ENCODE results near the gene MAGEB2. TPM values are rescaled to one million over a fixed set of nuclear protein-coding genes. Genes with fewer than 3 reads are reported as not detected.

Gene MAGEB2
- total RNA-seq, 1 donor from 2014 or later, result not detected

GRCh38 chrX:30196322-30196721, 19.0 kb upstream of the MAGEB2 start:
- Histone ChIP-seq H3K27me3 (no peaks in the 10 kb centered on the region), H3K9me3 (no peaks in the 10 kb centered on the region), H3K4me3 (no peak overlapping the region), H3K27ac (no peak overlapping the region), H3K36me3 (no peaks in the 10 kb centered on the region), H3K4me1 (no peaks in the 10 kb centered on the region)
- TF ChIP-seq, protein P1, sequence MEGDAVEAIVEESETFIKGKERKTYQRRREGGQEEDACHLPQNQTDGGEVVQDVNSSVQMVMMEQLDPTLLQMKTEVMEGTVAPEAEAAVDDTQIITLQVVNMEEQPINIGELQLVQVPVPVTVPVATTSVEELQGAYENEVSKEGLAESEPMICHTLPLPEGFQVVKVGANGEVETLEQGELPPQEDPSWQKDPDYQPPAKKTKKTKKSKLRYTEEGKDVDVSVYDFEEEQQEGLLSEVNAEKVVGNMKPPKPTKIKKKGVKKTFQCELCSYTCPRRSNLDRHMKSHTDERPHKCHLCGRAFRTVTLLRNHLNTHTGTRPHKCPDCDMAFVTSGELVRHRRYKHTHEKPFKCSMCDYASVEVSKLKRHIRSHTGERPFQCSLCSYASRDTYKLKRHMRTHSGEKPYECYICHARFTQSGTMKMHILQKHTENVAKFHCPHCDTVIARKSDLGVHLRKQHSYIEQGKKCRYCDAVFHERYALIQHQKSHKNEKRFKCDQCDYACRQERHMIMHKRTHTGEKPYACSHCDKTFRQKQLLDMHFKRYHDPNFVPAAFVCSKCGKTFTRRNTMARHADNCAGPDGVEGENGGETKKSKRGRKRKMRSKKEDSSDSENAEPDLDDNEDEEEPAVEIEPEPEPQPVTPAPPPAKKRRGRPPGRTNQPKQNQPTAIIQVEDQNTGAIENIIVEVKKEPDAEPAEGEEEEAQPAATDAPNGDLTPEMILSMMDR (IDR thresholded peaks at IDR 0.05), result no peak
- no peak for TF ChIP-seq POLR2AphosphoS5 (IDR thresholded peaks at IDR 0.05; ENCODE audit: insufficient read depth in 1 of 2, low read depth in 1 of 2)
- TF ChIP-seq POLR2A (IDR thresholded peaks at IDR 0.05), result no peak
- DNase-seq (ENCODE audit: extremely low spot score in 2 of 2), result no peak
- intact Hi-C loops (cut with DNase I), result no loop called here

DNA sequence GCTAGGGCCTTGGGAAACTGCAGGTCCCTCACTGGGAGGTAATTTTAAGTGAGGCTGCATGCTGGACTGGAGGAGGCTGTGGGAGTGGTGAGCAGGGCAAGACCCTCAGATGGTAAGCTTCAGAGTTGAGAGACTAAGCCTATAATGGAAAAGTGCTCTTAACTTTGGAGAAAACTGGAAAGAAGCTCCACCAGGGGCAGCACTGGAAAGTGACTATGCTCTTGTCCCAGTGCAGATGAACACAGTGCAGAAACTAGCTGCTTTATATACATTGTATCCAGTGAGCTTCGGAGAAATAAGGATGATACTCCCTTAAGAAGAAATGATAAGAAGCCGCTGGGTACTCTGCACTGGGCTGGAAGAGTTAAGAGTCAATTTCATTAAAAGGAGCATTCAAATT, 3.2 kb upstream of the MAGEB2 start:
- Histone ChIP-seq H3K27me3 (no peaks in the 10 kb centered on the region), H3K4me3 (no peak overlapping the region), H3K36me3 (no peaks in the 10 kb centered on the region), H3K27ac (no peak overlapping the region), H3K4me1 (no peaks in the 10 kb centered on the region), H3K9me3 (no peaks in the 10 kb centered on the region)
- TF ChIP-seq POLR2A (IDR thresholded peaks at IDR 0.05) (no peak), POLR2AphosphoS5 (IDR thresholded peaks at IDR 0.05; ENCODE audit: insufficient read depth in 1 of 2, low read depth in 1 of 2) (no peak)
- TF ChIP-seq, protein P1 (IDR thresholded peaks at IDR 0.05), result no peak
- no peak for DNase-seq (ENCODE audit: extremely low spot score in 2 of 2)
- intact Hi-C loops (cut with DNase I), result no loop called here

- no peak overlapping the region for H3K4me3 ChIP-seq
- H3K9me3 ChIP-seq, result no peaks in the 10 kb centered on the region
- no peak for TF ChIP-seq POLR2AphosphoS5 (IDR thresholded peaks at IDR 0.05; ENCODE audit: insufficient read depth in 1 of 2, low read depth in 1 of 2)
- TF ChIP-seq, protein P1 (IDR thresholded peaks at IDR 0.05), result no peak
- no peak for TF ChIP-seq POLR2A (IDR thresholded peaks at IDR 0.05)
- H3K4me1 ChIP-seq, result no peaks in the 10 kb centered on the region
- DNase-seq (ENCODE audit: extremely low spot score in 2 of 2), result no peak
- no peak overlapping the region for H3K27ac ChIP-seq
- H3K36me3 ChIP-seq, result no peaks in the 10 kb centered on the region
- H3K27me3 ChIP-seq, result no peaks in the 10 kb centered on the region
- intact Hi-C loops (cut with DNase I), result no loop called here
These were observed 2.1 kb downstream of the MAGEB2 start for GRCh38 chrX:30217465-30217864.

GRCh38 chrX:30219372-30219771, 4.0 kb downstream of the MAGEB2 start:
- H3K27me3 ChIP-seq, result no peaks in the 10 kb centered on the region
- intact Hi-C loops (cut with DNase I), result no loop called here
- no peaks in the 10 kb centered on the region for H3K9me3 ChIP-seq
- H3K27ac ChIP-seq, result no peak overlapping the region
- no peaks in the 10 kb centered on the region for H3K36me3 ChIP-seq
- no peak for TF ChIP-seq POLR2A (IDR thresholded peaks at IDR 0.05)
- TF ChIP-seq, protein P1 (IDR thresholded peaks at IDR 0.05), result no peak
- TF ChIP-seq POLR2AphosphoS5 (IDR thresholded peaks at IDR 0.05; ENCODE audit: insufficient read depth in 1 of 2, low read depth in 1 of 2), result no peak
- H3K4me3 ChIP-seq, result no peak overlapping the region
- H3K4me1 ChIP-seq, result no peaks in the 10 kb centered on the region
- DNase-seq (ENCODE audit: extremely low spot score in 2 of 2), result no peak

- no peak overlapping the region for H3K27ac ChIP-seq
- H3K4me1 ChIP-seq, result no peaks in the 10 kb centered on the region
- intact Hi-C loops (cut with DNase I), result no loop called here
- TF ChIP-seq, protein P1 (IDR thresholded peaks at IDR 0.05), result no peak
- no peak for TF ChIP-seq POLR2AphosphoS5 (IDR thresholded peaks at IDR 0.05; ENCODE audit: insufficient read depth in 1 of 2, low read depth in 1 of 2)
- TF ChIP-seq POLR2A (IDR thresholded peaks at IDR 0.05), result no peak
- no peak overlapping the region for H3K4me3 ChIP-seq
- no peak for DNase-seq (ENCODE audit: extremely low spot score in 2 of 2)
- H3K36me3 ChIP-seq, result no peaks in the 10 kb centered on the region
- H3K9me3 ChIP-seq, result no peaks in the 10 kb centered on the region
- no peaks in the 10 kb centered on the region for H3K27me3 ChIP-seq
These were observed 5.3 kb downstream of the MAGEB2 start for GRCh38 chrX:30220661-30221060.

Measured in vagina (tissue), 2 donors.